Measurements from ENCODE around the gene PLAA.

PLAA gene

GRCh38 chr9:26935847-26936246 is 11.2 kb downstream of the PLAA start:
- peaks cover 0 to 3% of the 10 kb centered on the region in 2 donors for H3K9me3 ChIP-seq (ENCODE audit: control insufficient read depth in 1 of 2, low read length in 2 of 2)
- no peak overlapping the region for H3K4me3 ChIP-seq (ENCODE audit: low read depth in 1 of 2, low read length in 2 of 2)
- H3K36me3 ChIP-seq (ENCODE audit: control insufficient read depth in 1 of 2, insufficient read depth in 2 of 2, low read length in 2 of 2): peaks cover 0 to 4% of the 10 kb centered on the region in 2 donors
- no peak overlapping the region for H3K27ac ChIP-seq (ENCODE audit: low read depth, low read length)
- peaks cover 0 to 3% of the 10 kb centered on the region in 2 donors for H3K4me1 ChIP-seq (ENCODE audit: control insufficient read depth in 1 of 2, insufficient read depth in 2 of 2, low read length in 2 of 2)
- no peaks in the 10 kb centered on the region for H3K27me3 ChIP-seq (ENCODE audit: control insufficient read depth in 1 of 2, insufficient read depth in 2 of 2, low read length in 2 of 2)
- H3K9ac ChIP-seq (ENCODE audit: low read depth in 1 of 2, low read length in 2 of 2): no peak overlapping the region

GRCh38 chr9:26928902-26929495 is 18.0 kb downstream of the PLAA start:
- Histone ChIP-seq H3K4me3 (ENCODE audit: low read depth in 1 of 2, low read length in 2 of 2) (no peak overlapping the region), H3K9me3 (ENCODE audit: control insufficient read depth in 1 of 2, low read length in 2 of 2) (no peaks in the 10 kb centered on the region), H3K4me1 (ENCODE audit: control insufficient read depth in 1 of 2, insufficient read depth in 2 of 2, low read length in 2 of 2) (no peaks in the 10 kb centered on the region), H3K9ac (ENCODE audit: low read depth in 1 of 2, low read length in 2 of 2) (no peak overlapping the region), H3K36me3 (ENCODE audit: control insufficient read depth in 1 of 2, insufficient read depth in 2 of 2, low read length in 2 of 2) (peaks cover 13 to 31% of the 10 kb centered on the region in 2 donors), H3K27me3 (ENCODE audit: control insufficient read depth in 1 of 2, insufficient read depth in 2 of 2, low read length in 2 of 2) (no peaks in the 10 kb centered on the region), H3K27ac (ENCODE audit: low read depth, low read length) (no peak overlapping the region)

- Histone ChIP-seq H3K4me3 (ENCODE audit: low read depth in 1 of 2, low read length in 2 of 2) (no peak overlapping the region), H3K27ac (ENCODE audit: low read depth, low read length) (no peak overlapping the region), H3K9ac (ENCODE audit: low read depth in 1 of 2, low read length in 2 of 2) (no peak overlapping the region), H3K36me3 (ENCODE audit: control insufficient read depth in 1 of 2, insufficient read depth in 2 of 2, low read length in 2 of 2) (peaks cover 22 to 61% of the 10 kb centered on the region in 2 donors), H3K4me1 (ENCODE audit: control insufficient read depth in 1 of 2, insufficient read depth in 2 of 2, low read length in 2 of 2) (no peaks in the 10 kb centered on the region), H3K27me3 (ENCODE audit: control insufficient read depth in 1 of 2, insufficient read depth in 2 of 2, low read length in 2 of 2) (no peaks in the 10 kb centered on the region), H3K9me3 (ENCODE audit: control insufficient read depth in 1 of 2, low read length in 2 of 2) (no peaks in the 10 kb centered on the region)
Observed at GRCh38 chr9:26925609-26926008, 21.4 kb downstream of the PLAA start.

- Histone ChIP-seq H3K4me1 (ENCODE audit: control insufficient read depth in 1 of 2, insufficient read depth in 2 of 2, low read length in 2 of 2) (no peaks in the 10 kb centered on the region), H3K4me3 (ENCODE audit: low read depth in 1 of 2, low read length in 2 of 2) (no peak overlapping the region), H3K9ac (ENCODE audit: low read depth in 1 of 2, low read length in 2 of 2) (no peak overlapping the region), H3K36me3 (ENCODE audit: control insufficient read depth in 1 of 2, insufficient read depth in 2 of 2, low read length in 2 of 2) (peaks cover 37 to 81% of the 10 kb centered on the region in 2 donors), H3K9me3 (ENCODE audit: control insufficient read depth in 1 of 2, low read length in 2 of 2) (no peaks in the 10 kb centered on the region), H3K27ac (ENCODE audit: low read depth, low read length) (no peak overlapping the region), H3K27me3 (ENCODE audit: control insufficient read depth in 1 of 2, insufficient read depth in 2 of 2, low read length in 2 of 2) (no peaks in the 10 kb centered on the region)
Observed at GRCh38 chr9:26919698-26920097, 27.3 kb downstream of the PLAA start.

- Histone ChIP-seq H3K4me3 (ENCODE audit: low read depth in 1 of 2, low read length in 2 of 2) (no peak overlapping the region), H3K36me3 (ENCODE audit: control insufficient read depth in 1 of 2, insufficient read depth in 2 of 2, low read length in 2 of 2) (peaks cover 15 to 43% of the 10 kb centered on the region in 2 donors), H3K27ac (ENCODE audit: low read depth, low read length) (no peak overlapping the region), H3K9ac (ENCODE audit: low read depth in 1 of 2, low read length in 2 of 2) (no peak overlapping the region), H3K27me3 (ENCODE audit: control insufficient read depth in 1 of 2, insufficient read depth in 2 of 2, low read length in 2 of 2) (no peaks in the 10 kb centered on the region), H3K4me1 (ENCODE audit: control insufficient read depth in 1 of 2, insufficient read depth in 2 of 2, low read length in 2 of 2) (no peaks in the 10 kb centered on the region), H3K9me3 (ENCODE audit: control insufficient read depth in 1 of 2, low read length in 2 of 2) (no peaks in the 10 kb centered on the region)
Observed at GRCh38 chr9:26913138-26913668, 33.8 kb downstream of the PLAA start.

- H3K9me3 ChIP-seq (ENCODE audit: control insufficient read depth in 1 of 2, low read length in 2 of 2): no peaks in the 10 kb centered on the region
- no peak overlapping the region for H3K9ac ChIP-seq (ENCODE audit: low read depth in 1 of 2, low read length in 2 of 2)
- H3K36me3 ChIP-seq (ENCODE audit: control insufficient read depth in 1 of 2, insufficient read depth in 2 of 2, low read length in 2 of 2): peaks cover 12 to 23% of the 10 kb centered on the region in 2 donors
- no peak overlapping the region for H3K4me3 ChIP-seq (ENCODE audit: low read depth in 1 of 2, low read length in 2 of 2)
- no peaks in the 10 kb centered on the region for H3K4me1 ChIP-seq (ENCODE audit: control insufficient read depth in 1 of 2, insufficient read depth in 2 of 2, low read length in 2 of 2)
- H3K27ac ChIP-seq (ENCODE audit: low read depth, low read length): no peak overlapping the region
- H3K27me3 ChIP-seq (ENCODE audit: control insufficient read depth in 1 of 2, insufficient read depth in 2 of 2, low read length in 2 of 2): no peaks in the 10 kb centered on the region
Observed at GRCh38 chr9:26904671-26905070, 42.4 kb downstream of the PLAA start.

- Histone ChIP-seq H3K4me1 (ENCODE audit: control insufficient read depth in 1 of 2, insufficient read depth in 2 of 2, low read length in 2 of 2) (no peaks in the 10 kb centered on the region), H3K27ac (ENCODE audit: low read depth, low read length) (no peak overlapping the region), H3K27me3 (ENCODE audit: control insufficient read depth in 1 of 2, insufficient read depth in 2 of 2, low read length in 2 of 2) (no peaks in the 10 kb centered on the region), H3K4me3 (ENCODE audit: low read depth in 1 of 2, low read length in 2 of 2) (no peak overlapping the region), H3K9ac (ENCODE audit: low read depth in 1 of 2, low read length in 2 of 2) (no peak overlapping the region), H3K36me3 (ENCODE audit: control insufficient read depth in 1 of 2, insufficient read depth in 2 of 2, low read length in 2 of 2) (peaks cover 12 to 23% of the 10 kb centered on the region in 2 donors), H3K9me3 (ENCODE audit: control insufficient read depth in 1 of 2, low read length in 2 of 2) (no peaks in the 10 kb centered on the region)
Observed at GRCh38 chr9:26904070-26904469, 43.0 kb downstream of the PLAA start.

GRCh38 chr9:26893030-26893676 is 53.9 kb downstream of the PLAA start:
- Histone ChIP-seq H3K27me3 (ENCODE audit: control insufficient read depth in 1 of 2, insufficient read depth in 2 of 2, low read length in 2 of 2) (no peaks in the 10 kb centered on the region), H3K9ac (ENCODE audit: low read depth in 1 of 2, low read length in 2 of 2) (peak overlapping the region; percentile 89 to 98)

GRCh38 chr9:26892251-26893029 is 54.6 kb downstream of the PLAA start, which contains the start of gene CAAP1:
TSS of gene CAAP1 (minus strand) at chr9:26892802. CDS start at chr9:26892715, 87 bp downstream.
- Histone ChIP-seq H3K9ac (ENCODE audit: low read depth in 1 of 2, low read length in 2 of 2) (peak within 1 kb of the TSS; percentile 89 to 98), H3K9me3 (ENCODE audit: control insufficient read depth in 1 of 2, low read length in 2 of 2) (peaks cover 9% of the 10 kb centered on the region in 2 donors), H3K4me1 (ENCODE audit: control insufficient read depth in 1 of 2, insufficient read depth in 2 of 2, low read length in 2 of 2) (peaks cover 5 to 15% of the 10 kb centered on the region in 2 donors), H3K27ac (ENCODE audit: low read depth, low read length) (peak within 1 kb of the TSS; percentile 99), H3K27me3 (ENCODE audit: control insufficient read depth in 1 of 2, insufficient read depth in 2 of 2, low read length in 2 of 2) (no peaks in the 10 kb centered on the region), H3K4me3 (ENCODE audit: low read depth in 1 of 2, low read length in 2 of 2) (peak within 1 kb of the TSS; percentile 98 to 100), H3K36me3 (ENCODE audit: control insufficient read depth in 1 of 2, insufficient read depth in 2 of 2, low read length in 2 of 2) (no peaks in the 10 kb centered on the region)

More at GRCh38 chr9:26893030-26893676, 53.9 kb downstream of the PLAA start:
- Histone ChIP-seq H3K27ac (ENCODE audit: low read depth, low read length) (peak overlapping the region; percentile 99), H3K36me3 (ENCODE audit: control insufficient read depth in 1 of 2, insufficient read depth in 2 of 2, low read length in 2 of 2) (no peaks in the 10 kb centered on the region), H3K4me3 (ENCODE audit: low read depth in 1 of 2, low read length in 2 of 2) (peak overlapping the region; percentile 98 to 100), H3K9me3 (ENCODE audit: control insufficient read depth in 1 of 2, low read length in 2 of 2) (peaks cover 9% of the 10 kb centered on the region in 2 donors), H3K4me1 (ENCODE audit: control insufficient read depth in 1 of 2, insufficient read depth in 2 of 2, low read length in 2 of 2) (peaks cover 5 to 14% of the 10 kb centered on the region in 2 donors)

- Histone ChIP-seq H3K4me3 (ENCODE audit: low read depth in 1 of 2, low read length in 2 of 2) (peak overlapping the region; percentile 98 to 100), H3K36me3 (ENCODE audit: control insufficient read depth in 1 of 2, insufficient read depth in 2 of 2, low read length in 2 of 2) (no peaks in the 10 kb centered on the region), H3K9ac (ENCODE audit: low read depth in 1 of 2, low read length in 2 of 2) (peak overlapping the region; percentile 89 to 98), H3K9me3 (ENCODE audit: control insufficient read depth in 1 of 2, low read length in 2 of 2) (peaks cover 9% of the 10 kb centered on the region in 2 donors), H3K27me3 (ENCODE audit: control insufficient read depth in 1 of 2, insufficient read depth in 2 of 2, low read length in 2 of 2) (no peaks in the 10 kb centered on the region), H3K27ac (ENCODE audit: low read depth, low read length) (peak overlapping the region; percentile 99), H3K4me1 (ENCODE audit: control insufficient read depth in 1 of 2, insufficient read depth in 2 of 2, low read length in 2 of 2) (peaks cover 5 to 15% of the 10 kb centered on the region in 2 donors)
Observed at GRCh38 chr9:26891726-26892125, 55.3 kb downstream of the PLAA start.

All from duodenal mucosa (tissue), 2 donors.